Prostate gland (tissue), 2 donors: ENCODE results near the gene TP53RK.

ENCODE experiments used
- CTCF ChIP-seq, 4 experiments: fragments of 200-600 bp in 2 of 4; fragments of 450-650 bp in 2 of 4; sonication (generic) in 2 of 4; IDR thresholded peaks; 1 replicate in 3 of 4; 2 replicates in 1 of 4; pipeline ENCODE4 v1.5.1; 2016 to 2019; ENCODE audit warnings: antibody characterized with exemption in 4 of 4, mild to moderate bottlenecking in 2 of 4, moderate library complexity in 2 of 4
- POLR2AphosphoS5 ChIP-seq: sonication (generic); formaldehyde crosslinking; IDR thresholded peaks from one replicate; pipeline ENCODE4 v1.6.1; 2017; ENCODE audit warnings: antibody characterized with exemption

DNA sequence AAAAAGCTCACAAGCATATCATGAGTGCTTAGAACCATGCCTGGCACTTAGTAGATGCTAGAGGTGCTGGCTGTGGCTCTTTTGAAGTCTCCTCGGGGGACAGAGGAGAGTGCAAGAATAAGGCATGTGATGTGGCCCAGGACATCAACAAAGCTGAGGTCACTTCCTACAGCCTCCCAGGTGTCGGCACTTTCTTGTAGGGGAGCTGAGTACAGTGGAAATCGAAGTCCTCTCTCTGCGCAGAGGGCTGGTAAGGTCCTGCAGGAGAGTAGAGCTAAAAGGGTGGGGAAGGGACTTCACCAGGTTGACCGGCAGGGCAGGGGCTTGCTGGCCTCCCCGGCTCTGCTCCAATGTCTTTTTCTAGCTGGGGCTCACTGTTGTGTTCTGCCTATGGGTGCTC is 49.2 kb downstream of the TP53RK start:
- TF ChIP-seq POLR2AphosphoS5 (no peak), CTCF (IDR thresholded peaks at IDR 0.05) (no peak)
